Left ventricle myocardium inferior (tissue), 1 donor: ENCODE results near the gene RFTN1. TPM values are rescaled to one million over a fixed set of nuclear protein-coding genes. Genes with fewer than 3 reads are reported as not detected.

Source experiments
- DNase-seq: peaks from one replicate; pipeline ENCODE4 v3.0.0-alpha.2; 2020
- H3K27ac ChIP-seq: fragments of 200-600 bp; replicated peaks from 2 replicates; pipeline ENCODE4 v1.8.0; 2021
- H3K27me3 ChIP-seq: fragments of 200-600 bp; 2 replicates; pipeline ENCODE4 v1.8.0; 2021; ENCODE audit warnings: low read depth
- H3K36me3 ChIP-seq: fragments of 200-600 bp; 2 replicates; pipeline ENCODE4 v1.8.0; 2021
- H3K4me1 ChIP-seq: fragments of 200-600 bp; 2 replicates; pipeline ENCODE4 v1.8.0; 2021
- H3K4me3 ChIP-seq: fragments of 200-600 bp; 2 replicates; pipeline ENCODE4 v1.8.0; 2021; ENCODE audit warnings: mild to moderate bottlenecking, moderate library complexity
- H3K9me3 ChIP-seq: fragments of 200-600 bp; replicated peaks from 2 replicates; pipeline ENCODE4 v1.8.0; 2021
- CTCF ChIP-seq: fragments of 200-600 bp; IDR thresholded peaks from 2 replicates; pipeline ENCODE4 v1.8.0; 2021; ENCODE audit warnings: antibody characterized with exemption, mild to moderate bottlenecking, borderline replicate concordance
- intact Hi-C: fragments of 100-400 bp; cut with micrococcal nuclease; formaldehyde crosslinking; loops from one replicate; pipeline ENCODE4 v1.11.0; 2022
- total RNA-seq: library from RNA; stranded (reverse); fragmentation: NEBNext Ultra II Directional; extraction: Animal tissue kit (Norgen Biotek cat#: 25700); gene quantifications from one replicate; pipeline ENCODE4 v1.2.1, GENCODE V29; 2021
- donor health status: DM: no; HTN: yes; CAD: no; lungs with severe emphysema.

RFTN1 gene
- total RNA-seq, 1 donor from 2014 or later: 22.9 TPM

DNA sequence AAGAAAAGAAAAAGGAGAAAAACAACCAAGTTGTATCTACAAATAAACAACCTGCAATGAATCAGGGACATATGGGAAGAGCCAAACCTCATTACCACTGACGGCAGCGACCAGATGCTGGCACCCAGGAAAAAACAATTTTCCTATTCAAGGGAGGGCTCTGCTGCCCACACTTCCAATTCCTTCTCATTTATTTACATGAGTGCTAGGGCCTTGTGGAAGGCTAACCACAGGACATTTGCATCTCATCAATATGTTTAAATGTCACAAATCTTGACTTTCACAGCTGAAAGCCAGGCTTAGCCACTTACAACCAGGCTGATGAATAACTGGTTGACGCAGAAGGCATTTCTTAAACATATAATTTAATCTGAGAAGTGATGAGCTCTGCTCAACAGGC lies 36.0 kb downstream of the RFTN1 start:
- Histone ChIP-seq H3K4me1 (peaks cover 88% of the 10 kb centered on the region), H3K27me3 (no peaks in the 10 kb centered on the region), H3K27ac (peak overlapping the region; percentile 54), H3K4me3 (no peak overlapping the region), H3K36me3 (peaks cover 7% of the 10 kb centered on the region), H3K9me3 (no peaks in the 10 kb centered on the region)
- TF ChIP-seq CTCF: no peak
- no peak for DNase-seq
- intact Hi-C loops: no loop called here

DNA sequence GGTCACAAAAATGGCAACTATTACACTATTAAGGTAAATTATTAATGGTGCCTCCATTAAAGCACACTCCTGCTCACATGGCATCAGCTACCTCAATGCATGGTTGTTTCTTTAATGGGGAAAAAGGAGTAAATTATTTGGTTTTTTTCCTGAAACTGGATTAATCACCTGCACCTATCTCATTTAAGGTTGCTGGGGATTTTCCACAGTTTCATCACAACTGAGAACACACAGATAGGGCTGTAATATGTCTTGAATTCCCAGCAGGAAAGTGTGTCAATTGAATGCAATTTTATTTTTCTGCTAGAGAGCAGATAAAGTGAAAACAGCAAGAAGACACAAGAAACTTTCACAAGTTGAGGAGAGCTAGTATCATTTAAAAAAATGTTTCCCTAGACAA lies 36.4 kb downstream of the RFTN1 start:
- Histone ChIP-seq H3K4me1 (peaks cover 88% of the 10 kb centered on the region), H3K27me3 (no peaks in the 10 kb centered on the region), H3K27ac (peak overlapping the region; percentile 54), H3K4me3 (no peak overlapping the region), H3K36me3 (peaks cover 12% of the 10 kb centered on the region), H3K9me3 (no peaks in the 10 kb centered on the region)
- intact Hi-C loops: no loop called here
- no peak for DNase-seq
- TF ChIP-seq CTCF: no peak

DNA sequence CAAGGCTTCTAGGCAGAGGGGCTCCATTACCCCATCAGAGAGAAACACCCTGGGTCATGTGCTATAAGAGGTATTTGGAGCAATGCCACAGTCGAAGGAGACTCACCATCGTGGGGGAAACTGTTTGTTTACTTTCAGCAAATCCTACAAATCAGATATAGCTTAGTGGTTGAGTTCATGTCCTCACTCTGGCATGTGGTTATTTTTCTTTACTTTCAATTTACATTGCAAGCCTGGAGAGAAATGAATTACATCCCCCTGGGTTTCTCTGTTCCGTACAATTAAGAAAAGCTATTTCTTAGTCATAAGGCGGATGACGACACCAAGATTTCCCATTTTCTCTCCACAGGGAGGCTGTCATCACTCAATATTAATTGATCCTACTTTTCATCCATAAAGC lies 36.9 kb downstream of the RFTN1 start:
- peaks cover 88% of the 10 kb centered on the region for H3K4me1 ChIP-seq
- no peak overlapping the region for H3K4me3 ChIP-seq
- peaks cover 16% of the 10 kb centered on the region for H3K36me3 ChIP-seq
- intact Hi-C loops: no loop called here
- peak overlapping the region; percentile 54 for H3K27ac ChIP-seq
- no peaks in the 10 kb centered on the region for H3K27me3 ChIP-seq
- no peak for TF ChIP-seq CTCF
- H3K9me3 ChIP-seq: no peaks in the 10 kb centered on the region
- no peak for DNase-seq

DNA sequence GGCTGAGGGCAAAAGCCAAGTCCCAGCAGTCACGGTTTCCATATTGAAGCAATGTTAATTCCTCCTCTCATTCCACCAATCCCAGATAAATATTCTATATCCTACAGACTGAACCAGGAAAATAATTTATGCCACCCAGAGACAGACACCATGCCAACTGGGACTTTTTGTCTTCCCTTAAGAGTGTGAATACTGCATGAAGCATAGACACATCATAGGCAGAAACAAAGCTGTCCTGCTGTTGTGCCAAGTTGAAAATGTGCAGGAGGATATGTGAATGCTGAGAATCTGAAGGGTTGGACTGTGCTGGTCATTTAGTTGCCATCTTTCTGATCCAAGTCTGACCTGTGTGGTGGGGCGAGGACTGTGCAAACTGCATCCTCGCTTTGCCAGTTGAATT lies 37.7 kb downstream of the RFTN1 start:
- intact Hi-C loops: no loop called here
- peak overlapping the region; percentile 73 for H3K27ac ChIP-seq
- H3K27me3 ChIP-seq: no peaks in the 10 kb centered on the region
- H3K4me3 ChIP-seq: no peak overlapping the region
- no peak for TF ChIP-seq CTCF
- peaks cover 7% of the 10 kb centered on the region for H3K9me3 ChIP-seq
- peaks cover 86% of the 10 kb centered on the region for H3K4me1 ChIP-seq
- H3K36me3 ChIP-seq: peaks cover 25% of the 10 kb centered on the region
- no peak for DNase-seq

GRCh38 chr3:16474920-16475319 lies 38.6 kb downstream of the RFTN1 start:
- Histone ChIP-seq H3K36me3 (peaks cover 31% of the 10 kb centered on the region), H3K27ac (peak overlapping the region; percentile 73), H3K27me3 (no peaks in the 10 kb centered on the region), H3K4me3 (no peak overlapping the region), H3K9me3 (peaks cover 14% of the 10 kb centered on the region), H3K4me1 (peaks cover 82% of the 10 kb centered on the region)
- TF ChIP-seq CTCF: no peak
- intact Hi-C loops: no loop called here
- no peak for DNase-seq

DNA sequence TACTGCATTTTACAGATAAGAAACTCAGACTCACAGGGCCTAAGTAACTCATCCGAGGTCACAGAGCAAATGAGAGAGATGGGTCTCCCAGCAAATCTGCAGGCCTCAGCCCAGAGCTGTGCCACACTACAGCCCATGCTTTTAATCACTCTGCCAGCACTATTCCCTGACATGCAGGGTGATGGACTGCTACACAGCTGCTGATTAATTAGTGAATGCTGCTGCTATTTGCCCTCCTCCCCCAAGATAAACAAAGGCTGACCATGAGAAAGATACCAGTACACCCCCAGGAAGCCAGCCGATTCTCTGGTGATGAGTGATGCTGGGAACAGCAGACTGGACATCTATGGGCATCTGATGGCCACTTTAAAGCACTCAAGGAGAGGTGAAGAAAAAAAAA lies 39.3 kb downstream of the RFTN1 start:
- Histone ChIP-seq H3K27me3 (no peaks in the 10 kb centered on the region), H3K36me3 (peaks cover 32% of the 10 kb centered on the region), H3K9me3 (peaks cover 14% of the 10 kb centered on the region), H3K27ac (peak overlapping the region; percentile 73), H3K4me1 (peaks cover 84% of the 10 kb centered on the region), H3K4me3 (no peak overlapping the region)
- no peak for TF ChIP-seq CTCF
- intact Hi-C loops: no loop called here
- no peak for DNase-seq
